Iris pigment epithelial cell (primary cell): Measurements from ENCODE around the gene POTEF.
"Not testable (repeated sequence)": the region's sequence is repeated elsewhere in the genome, so short reads cannot be mapped to it uniquely, and the experiment has no call there.

ENCODE experiments used
- DNase-seq: peaks from one replicate; pipeline ENCODE4 v3.0.0-alpha.2; 2011; ENCODE audit warnings: low read depth

Gene POTEF

GRCh38 chr2:130127726-130128125 is 1.3 kb downstream of the POTEF start:
- DNase-seq, result not testable (repeated sequence)

- not testable (repeated sequence) for DNase-seq
These were observed 8.1 kb downstream of the POTEF start for GRCh38 chr2:130120924-130121323.

GRCh38 chr2:130102597-130103363 is 26.2 kb downstream of the POTEF start:
- DNase-seq, result not testable (repeated sequence)

GRCh38 chr2:130062645-130063044 is 66.4 kb downstream of the POTEF start:
- DNase-seq, result not testable (repeated sequence)

GRCh38 chr2:130059982-130060381 is 69.0 kb downstream of the POTEF start:
- DNase-seq, result not testable (repeated sequence)

- DNase-seq, result not testable (repeated sequence)
These were observed 72.7 kb downstream of the POTEF start for GRCh38 chr2:130056336-130056735.

GRCh38 chr2:130053217-130053911 is 75.7 kb downstream of the POTEF start:
- DNase-seq, result not testable (repeated sequence)

- DNase-seq, result peak; percentile 0
These were observed 76.6 kb downstream of the POTEF start for GRCh38 chr2:130052376-130052775.

- not testable (repeated sequence) for DNase-seq
These were observed 80.6 kb downstream of the POTEF start for GRCh38 chr2:130048422-130048821.

GRCh38 chr2:130038265-130038603 is 90.8 kb downstream of the POTEF start:
- DNase-seq, result not testable (repeated sequence)

- DNase-seq, result not testable (repeated sequence)
These were observed 103.1 kb downstream of the POTEF start for GRCh38 chr2:130025931-130026330.
